Neuronal stem cell (in vitro differentiated cells): ENCODE data around the gene TBC1D16.

ENCODE experiments used
- DNase-seq: peaks from one replicate; pipeline ENCODE4 v3.0.0-alpha.2; 2013; ENCODE audit warnings: low spot score
- H2AFZ ChIP-seq: one replicate; pipeline ENCODE4 v1.6.1; 2013; ENCODE audit warnings: mild to moderate bottlenecking, low read length, inconsistent platforms
- H2AK5ac ChIP-seq: 2 replicates; pipeline ENCODE4 v1.6.1; 2013; ENCODE audit warnings: low read depth, mild to moderate bottlenecking, inconsistent platforms, low read length, moderate library complexity, mixed read lengths
- H2BK120ac ChIP-seq: 2 replicates; pipeline ENCODE4 v1.6.1; 2013; ENCODE audit warnings: low read depth, mild to moderate bottlenecking, inconsistent platforms, low read length, moderate library complexity, mixed read lengths
- H2BK12ac ChIP-seq: one replicate; pipeline ENCODE4 v1.6.1; 2013; ENCODE audit warnings: low read length, inconsistent platforms
- H2BK15ac ChIP-seq: 2 replicates; pipeline ENCODE4 v1.6.1; 2013; ENCODE audit warnings: mild to moderate bottlenecking, low read length, inconsistent platforms, mixed read lengths
- H2BK5ac ChIP-seq: one replicate; pipeline ENCODE4 v1.6.1; 2013; ENCODE audit warnings: inconsistent platforms, mild to moderate bottlenecking, low read length, moderate library complexity
- H3K14ac ChIP-seq: one replicate; pipeline ENCODE4 v1.6.1; 2013; ENCODE audit warnings: low read length, inconsistent platforms
- H3K18ac ChIP-seq: 2 replicates; pipeline ENCODE4 v1.6.1; 2013; ENCODE audit warnings: low read length, inconsistent platforms
- H3K23ac ChIP-seq: 2 replicates; pipeline ENCODE4 v1.6.1; 2013; ENCODE audit warnings: low read depth, mild to moderate bottlenecking, mixed read lengths, low read length, inconsistent platforms; ENCODE audit not compliant: poor library complexity
- H3K27ac ChIP-seq: replicated peaks from 3 replicates; pipeline ENCODE4 v1.5.1; 2013; ENCODE audit warnings: low read length, inconsistent platforms
- H3K27me3 ChIP-seq, 3 experiments: 2 replicates each; pipeline ENCODE4 v1.6.1; 2013; ENCODE audit warnings: low read length in 3 of 3, mild to moderate bottlenecking in 2 of 3, inconsistent platforms in 1 of 3, low read depth in 1 of 3, mixed read lengths in 1 of 3, moderate library complexity in 1 of 3; ENCODE audit not compliant: control insufficient read depth in 3 of 3, insufficient read depth in 3 of 3
- H3K36me3 ChIP-seq, 2 donors: replicated peaks in 1 of 2; 2 replicates each; pipeline ENCODE4 v1.6.1; 2013; ENCODE audit warnings: low read length in 2 of 2; ENCODE audit not compliant: control insufficient read depth in 2 of 2, insufficient read depth in 2 of 2
- H3K4ac ChIP-seq: 2 replicates; pipeline ENCODE4 v1.6.1; 2013; ENCODE audit warnings: inconsistent platforms, mild to moderate bottlenecking, low read length, moderate library complexity
- H3K4me1 ChIP-seq, 2 donors: 1 replicate in 1 of 2; 2 replicates in 1 of 2; pipeline ENCODE4 v1.6.1; 2013; ENCODE audit warnings: low read length in 2 of 2, low read depth in 1 of 2; ENCODE audit not compliant: control insufficient read depth in 2 of 2, insufficient read depth in 1 of 2
- H3K4me2 ChIP-seq: one replicate; pipeline ENCODE4 v1.6.1; 2013; ENCODE audit warnings: mild to moderate bottlenecking, low read length, inconsistent platforms; ENCODE audit not compliant: insufficient read depth, poor library complexity, severe bottlenecking
- H3K4me3 ChIP-seq, 2 donors: 2 replicates each; pipeline ENCODE4 v1.5.1; 2013; ENCODE audit warnings: low read length in 2 of 2, mild to moderate bottlenecking in 2 of 2, inconsistent platforms in 1 of 2, moderate library complexity in 1 of 2
- H3K79me1 ChIP-seq: one replicate; pipeline ENCODE4 v1.6.1; 2013; ENCODE audit warnings: low read depth, mild to moderate bottlenecking, inconsistent platforms, low read length, moderate library complexity
- H3K9ac ChIP-seq: one replicate; pipeline ENCODE4 v1.6.1; 2013; ENCODE audit warnings: mild to moderate bottlenecking, low read depth, low read length, inconsistent platforms; ENCODE audit not compliant: poor library complexity
- H3K9me3 ChIP-seq, 2 donors: replicated peaks in 1 of 2; 2 replicates each; pipeline versions ENCODE3 to v1.6.1; 2013; ENCODE audit warnings: low read length in 2 of 2, mild to moderate bottlenecking in 2 of 2, inconsistent platforms in 1 of 2, low read depth in 1 of 2, mixed read lengths in 1 of 2, moderate library complexity in 1 of 2; ENCODE audit not compliant: control insufficient read depth in 2 of 2, insufficient read depth in 1 of 2
- H4K8ac ChIP-seq: one replicate; pipeline ENCODE4 v1.6.1; 2013; ENCODE audit warnings: low read depth, mild to moderate bottlenecking, inconsistent platforms, low read length, moderate library complexity
- H4K91ac ChIP-seq: one replicate; pipeline ENCODE4 v1.6.1; 2013; ENCODE audit warnings: low read length, low read depth, mild to moderate bottlenecking, inconsistent platforms; ENCODE audit not compliant: poor library complexity
- WGBS, 2 donors: extraction: QIAGEN DNeasy Blood & Tissue Kit; methylation state at CpG; one replicate each; pipeline ENCODE4 v1.1.7; 2013; ENCODE audit warnings: missing lambda C conversion rate in 2 of 2, mixed read lengths in 1 of 2; ENCODE audit not compliant: insufficient read length in 2 of 2, insufficient replicate concordance in 1 of 2; ENCODE audit errors: extremely low coverage in 2 of 2; 5-methylcytosine and 5-hydroxymethylcytosine counted together

TBC1D16 gene

GRCh38 chr17:79946352-79947231 is 89.1 kb downstream of the TBC1D16 start:
- no peak overlapping the region for H3K14ac ChIP-seq
- H2BK5ac ChIP-seq, result no peak overlapping the region
- no peak overlapping the region for H4K8ac ChIP-seq
- H3K4me2 ChIP-seq, result no peak overlapping the region
- no peak overlapping the region for H4K91ac ChIP-seq
- H3K23ac ChIP-seq, result peak overlapping the region; percentile 44
- H3K4me3 ChIP-seq, result no peak overlapping the region
- no peak overlapping the region for H2BK12ac ChIP-seq
- H2AK5ac ChIP-seq, result no peak overlapping the region
- H2AFZ ChIP-seq, result no peak overlapping the region
- DNase-seq, result no peak
- H3K79me1 ChIP-seq, result peaks cover 2% of the 10 kb centered on the region
- peaks cover 24 to 41% of the 10 kb centered on the region in 2 donors for H3K4me1 ChIP-seq
- H3K9ac ChIP-seq, result peak overlapping the region; percentile 27
- no peak overlapping the region for H2BK120ac ChIP-seq
- H3K9me3 ChIP-seq, result no peaks in the 10 kb centered on the region
- peaks cover 28 to 77% of the 10 kb centered on the region in 2 donors for H3K36me3 ChIP-seq
- H3K18ac ChIP-seq, result no peak overlapping the region
- no peak overlapping the region for H2BK15ac ChIP-seq
- H3K4ac ChIP-seq, result no peak overlapping the region
- H3K27me3 ChIP-seq, result no peaks in the 10 kb centered on the region
- H3K27ac ChIP-seq, result no peak overlapping the region
- no CpG with 5 or more reads among the region's 25 CpGs for WGBS, 2 donors

GRCh38 chr17:79945591-79946255 is 89.9 kb downstream of the TBC1D16 start:
- no peaks in the 10 kb centered on the region for H3K9me3 ChIP-seq
- no peak overlapping the region for H4K8ac ChIP-seq
- peaks cover 28 to 86% of the 10 kb centered on the region in 2 donors for H3K36me3 ChIP-seq

GRCh38 chr17:79944821-79945391 is 90.8 kb downstream of the TBC1D16 start:
- WGBS, 2 donors, result no CpG with 5 or more reads among the region's 31 CpGs
- H2BK12ac ChIP-seq, result no peak overlapping the region

More at GRCh38 chr17:79945591-79946255, 89.9 kb downstream of the TBC1D16 start:
- peaks cover 4% of the 10 kb centered on the region for H3K79me1 ChIP-seq
- no peak overlapping the region for H2BK120ac ChIP-seq
- H3K4me3 ChIP-seq, result no peak overlapping the region
- WGBS, 2 donors, result no CpG with 5 or more reads among the region's 25 CpGs
- H3K14ac ChIP-seq, result peak overlapping the region; percentile 31
- H3K18ac ChIP-seq, result peak overlapping the region; percentile 56
- H2AK5ac ChIP-seq, result no peak overlapping the region
- H2BK12ac ChIP-seq, result no peak overlapping the region
- peak overlapping the region; percentile 32 for H3K9ac ChIP-seq
- H3K4ac ChIP-seq, result no peak overlapping the region
- no peak overlapping the region for H3K4me2 ChIP-seq
- H3K27me3 ChIP-seq, result no peaks in the 10 kb centered on the region
- H3K27ac ChIP-seq, result no peak overlapping the region
- no peak overlapping the region for H2AFZ ChIP-seq
- peak overlapping the region; percentile 3 for H2BK5ac ChIP-seq
- H3K23ac ChIP-seq, result no peak overlapping the region
- no peak for DNase-seq
- H3K4me1 ChIP-seq, result peaks cover 17 to 32% of the 10 kb centered on the region in 2 donors
- H2BK15ac ChIP-seq, result no peak overlapping the region
- no peak overlapping the region for H4K91ac ChIP-seq

More at GRCh38 chr17:79944821-79945391, 90.8 kb downstream of the TBC1D16 start:
- Histone ChIP-seq H3K27me3 (no peaks in the 10 kb centered on the region), H3K14ac (no peak overlapping the region), H2BK120ac (peak overlapping the region; percentile 63), H3K4me1 (peaks cover 8 to 26% of the 10 kb centered on the region in 2 donors), H3K27ac (no peak overlapping the region), H3K23ac (peak overlapping the region; percentile 96), H3K9ac (no peak overlapping the region), H2AFZ (no peak overlapping the region), H4K8ac (no peak overlapping the region), H3K4ac (peak overlapping the region; percentile 39), H3K4me2 (no peak overlapping the region), H3K79me1 (peaks cover 4% of the 10 kb centered on the region), H2AK5ac (peak overlapping the region; percentile 87), H3K4me3 (no peak overlapping the region), H3K36me3 (peaks cover 31 to 94% of the 10 kb centered on the region in 2 donors), H2BK5ac (no peak overlapping the region), H2BK15ac (peak overlapping the region; percentile 77), H4K91ac (no peak overlapping the region), H3K9me3 (no peaks in the 10 kb centered on the region), H3K18ac (peak overlapping the region; percentile 65)
- no peak for DNase-seq
